PFSK-1 (cell line): ENCODE data around the gene MTUS2.

Experiments
- POLR2AphosphoS5 ChIP-seq: IDR thresholded peaks from 2 replicates; pipeline ENCODE4 v1.6.1; 2012; ENCODE audit warnings: low read depth, mild to moderate bottlenecking, control low read depth, low read length, moderate library complexity
- REST ChIP-seq, 2 experiments: IDR thresholded peaks; 2 replicates each; pipeline versions ENCODE4 v1.6.1 to v1.8.0; 2011 to 2012; ENCODE audit warnings: low read depth in 2 of 2, low read length in 2 of 2, control low read depth in 1 of 2, inconsistent platforms in 1 of 2, mild to moderate bottlenecking in 1 of 2, moderate library complexity in 1 of 2; ENCODE audit not compliant: insufficient read depth in 1 of 2
- SIN3A ChIP-seq: IDR thresholded peaks from 2 replicates; pipeline ENCODE4 v1.6.1; 2012; ENCODE audit warnings: mild to moderate bottlenecking, low read length, moderate library complexity, borderline replicate concordance; ENCODE audit not compliant: insufficient read depth
- TAF1 ChIP-seq: IDR thresholded peaks from 2 replicates; pipeline ENCODE4 v1.6.1; 2012; ENCODE audit warnings: low read length, control low read depth, borderline replicate concordance; ENCODE audit not compliant: insufficient read depth

DNA sequence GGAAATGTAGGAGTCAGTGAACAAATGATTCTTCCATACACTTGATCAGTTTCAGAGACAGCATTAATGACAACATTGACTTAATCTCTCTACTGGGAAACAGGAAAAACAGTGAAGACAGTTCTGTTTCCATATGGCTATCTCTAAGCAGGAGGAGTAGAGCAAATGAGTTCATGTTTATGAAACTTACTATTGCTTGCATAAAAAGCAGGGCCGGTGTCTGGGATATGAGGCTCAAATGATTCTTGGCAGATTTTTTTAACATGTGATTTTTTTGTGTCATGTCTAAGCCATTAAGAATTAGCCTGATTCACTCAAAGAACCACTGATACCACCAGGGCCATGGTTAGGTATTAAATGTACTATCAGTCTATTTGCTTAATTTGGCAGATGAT lies 633.5 kb downstream of the MTUS2 start:
- no peak for TF ChIP-seq POLR2AphosphoS5
- no peak for TF ChIP-seq TAF1
- TF ChIP-seq REST (IDR thresholded peaks at IDR 0.05; ENCODE audit: insufficient read depth in 1 of 2, low read depth in 2 of 2, low read length in 2 of 2) = no peak
- TF ChIP-seq SIN3A = no peak
